HuH-7.5 (cell line): Measurements from ENCODE around the gene IGF1.

ENCODE experiments used
- DNase-seq: peaks from one replicate; pipeline ENCODE4 v3.0.0; 2011; ENCODE audit warnings: low spot score

The IGF1 gene

GRCh38 chr12:102480406-102480805, at the start of gene IGF1:
TSS of gene IGF1 (minus strand) at chr12:102480563. CDS start at chr12:102480381, 182 bp downstream.
- no peak for DNase-seq

- DNase-seq = no peak
These were observed 47.7 kb upstream of the IGF1 start for GRCh38 chr12:102528111-102528510.

DNA sequence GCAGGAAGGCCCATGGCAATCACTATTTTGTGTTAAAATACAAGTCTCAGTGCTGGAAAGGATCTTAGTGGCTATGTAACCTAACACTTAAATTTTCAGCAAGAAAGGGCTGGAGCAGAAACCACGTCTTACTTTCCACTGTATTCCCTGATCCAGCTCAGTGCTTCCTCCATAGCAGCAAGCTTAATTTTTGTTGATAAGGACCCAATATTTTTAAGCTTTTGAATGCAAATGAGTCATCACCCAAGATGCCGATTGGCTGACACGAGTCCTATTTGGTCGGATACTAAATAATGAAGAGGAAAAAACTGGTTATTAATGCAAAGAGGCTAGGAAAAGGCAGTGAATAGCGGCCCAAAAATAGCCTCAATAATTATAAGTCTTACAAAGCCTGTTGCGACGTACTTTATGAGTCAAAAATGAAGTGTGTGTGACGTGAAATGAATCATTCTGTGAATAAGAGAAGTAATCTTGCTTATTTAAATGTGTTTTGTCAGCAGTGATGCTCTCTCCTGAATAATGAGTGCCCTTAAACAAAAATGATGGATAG, 46.9 kb upstream of the IGF1 start:
- DNase-seq = no peak

DNA sequence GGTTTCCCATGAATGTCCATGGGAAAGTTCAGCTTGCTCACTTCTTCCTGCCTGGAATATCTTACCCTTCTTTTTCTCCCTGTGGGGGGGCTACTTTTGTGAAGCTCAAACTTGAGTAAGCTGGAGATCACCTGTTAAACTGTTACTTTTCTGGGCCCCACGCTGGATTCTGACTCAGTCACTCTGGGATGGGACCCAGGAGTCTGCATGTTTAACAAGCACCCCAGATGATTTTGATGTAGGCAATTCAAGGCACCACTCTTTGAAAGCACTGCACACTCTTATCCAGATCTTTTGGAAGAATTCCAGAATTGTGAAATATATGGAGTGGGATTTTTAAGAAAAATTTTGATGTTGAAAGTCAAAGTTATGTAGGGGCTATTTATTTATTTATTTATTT, 46.3 kb upstream of the IGF1 start:
- DNase-seq = no peak

GRCh38 chr12:102522768-102523167, 42.4 kb upstream of the IGF1 start:
- DNase-seq = no peak

GRCh38 chr12:102521662-102522277, 41.4 kb upstream of the IGF1 start:
- DNase-seq = no peak

DNA sequence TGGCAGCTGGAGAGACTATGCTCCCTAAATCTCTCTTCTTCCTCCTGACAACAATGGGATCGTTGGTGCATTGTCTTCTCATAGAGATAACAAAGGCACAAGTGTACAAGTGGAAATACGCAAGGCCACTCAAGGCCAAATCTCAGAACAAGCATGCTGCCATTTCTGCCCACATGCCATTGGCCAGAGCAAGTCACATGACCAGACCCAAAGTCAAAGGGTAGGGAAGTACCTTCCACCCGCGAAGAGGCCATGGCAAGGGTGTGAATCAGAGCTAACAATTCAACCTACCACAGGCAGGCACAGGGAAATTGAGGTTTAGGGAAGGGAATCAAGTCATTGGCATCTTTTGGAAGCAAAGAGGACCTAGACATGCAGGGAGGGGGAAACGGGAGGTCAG, 38.5 kb upstream of the IGF1 start:
- DNase-seq = no peak

DNA sequence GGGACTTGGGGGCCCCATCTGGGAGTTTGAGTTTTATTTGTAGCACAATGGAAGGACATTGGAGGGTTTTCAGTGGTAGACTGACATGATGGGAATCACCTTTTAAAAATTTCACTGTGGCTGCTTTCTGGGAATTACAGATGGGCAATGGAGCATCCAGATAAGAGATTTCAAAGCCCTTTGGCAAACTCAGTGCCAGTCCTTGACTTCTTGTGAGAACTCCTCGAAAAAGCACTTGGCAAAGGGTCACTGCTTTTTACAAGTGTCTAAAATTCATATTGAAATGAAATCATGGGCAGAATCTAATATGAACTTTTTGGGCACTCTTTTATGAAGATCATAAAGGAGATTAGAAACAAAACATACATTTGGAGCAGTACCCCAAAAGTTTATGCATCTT, 34.3 kb upstream of the IGF1 start:
- no peak for DNase-seq

GRCh38 chr12:102513739-102514138, 33.4 kb upstream of the IGF1 start:
- DNase-seq = no peak

- DNase-seq = no peak
These were observed 32.9 kb upstream of the IGF1 start for GRCh38 chr12:102513272-102513671.

GRCh38 chr12:102512523-102512922, 32.2 kb upstream of the IGF1 start:
- DNase-seq = no peak

GRCh38 chr12:102511575-102511974, 31.2 kb upstream of the IGF1 start:
- DNase-seq = no peak

GRCh38 chr12:102510463-102510862, 30.1 kb upstream of the IGF1 start:
- DNase-seq = no peak

- DNase-seq = no peak
These were observed 29.7 kb upstream of the IGF1 start for GRCh38 chr12:102510031-102510430.

GRCh38 chr12:102509123-102509626, 28.8 kb upstream of the IGF1 start:
- no peak for DNase-seq

DNA sequence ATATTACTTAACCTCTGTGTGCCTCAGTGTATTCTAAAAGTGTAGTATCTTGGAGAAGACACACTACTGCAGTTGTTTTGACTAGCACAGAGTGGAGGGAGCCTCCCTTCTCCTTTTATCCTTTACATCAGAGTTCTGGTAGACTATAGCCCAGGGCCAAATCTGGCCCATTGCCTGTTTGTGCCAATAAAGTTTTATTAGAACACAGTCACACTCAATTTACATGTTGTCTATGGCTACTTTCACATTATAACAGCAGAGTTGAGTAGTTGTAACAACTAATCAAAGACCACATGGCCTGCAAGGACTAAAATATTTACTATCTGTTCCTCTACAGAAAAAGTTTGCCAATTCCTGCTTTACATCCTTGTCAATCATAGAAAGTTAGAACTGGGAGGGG, 27.7 kb upstream of the IGF1 start:
- DNase-seq = no peak

DNA sequence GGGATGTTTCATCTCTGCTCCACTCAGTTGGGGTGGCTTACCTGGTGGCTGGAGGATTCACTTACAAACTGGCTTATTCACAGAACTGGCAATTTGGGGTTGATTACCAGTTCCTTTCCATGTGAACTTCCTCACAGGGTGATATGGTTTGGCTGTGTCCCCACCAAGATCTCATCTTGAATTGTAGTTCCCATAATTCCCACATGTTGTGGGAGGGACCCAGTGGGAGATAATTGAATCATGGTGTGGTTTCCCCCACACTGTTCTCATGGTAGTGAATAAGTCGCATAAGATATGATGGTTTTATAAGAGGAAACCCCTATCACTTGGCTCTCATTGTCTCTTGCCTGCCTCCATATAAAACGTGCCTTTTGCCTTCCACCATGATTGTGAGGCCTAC, 26.9 kb upstream of the IGF1 start:
- DNase-seq = no peak

- DNase-seq = no peak
These were observed 24.5 kb upstream of the IGF1 start for GRCh38 chr12:102504871-102505270.

- no peak for DNase-seq
These were observed 23.9 kb upstream of the IGF1 start for GRCh38 chr12:102504280-102504679.

- DNase-seq = no peak
These were observed 23.5 kb upstream of the IGF1 start for GRCh38 chr12:102503831-102504230.

DNA sequence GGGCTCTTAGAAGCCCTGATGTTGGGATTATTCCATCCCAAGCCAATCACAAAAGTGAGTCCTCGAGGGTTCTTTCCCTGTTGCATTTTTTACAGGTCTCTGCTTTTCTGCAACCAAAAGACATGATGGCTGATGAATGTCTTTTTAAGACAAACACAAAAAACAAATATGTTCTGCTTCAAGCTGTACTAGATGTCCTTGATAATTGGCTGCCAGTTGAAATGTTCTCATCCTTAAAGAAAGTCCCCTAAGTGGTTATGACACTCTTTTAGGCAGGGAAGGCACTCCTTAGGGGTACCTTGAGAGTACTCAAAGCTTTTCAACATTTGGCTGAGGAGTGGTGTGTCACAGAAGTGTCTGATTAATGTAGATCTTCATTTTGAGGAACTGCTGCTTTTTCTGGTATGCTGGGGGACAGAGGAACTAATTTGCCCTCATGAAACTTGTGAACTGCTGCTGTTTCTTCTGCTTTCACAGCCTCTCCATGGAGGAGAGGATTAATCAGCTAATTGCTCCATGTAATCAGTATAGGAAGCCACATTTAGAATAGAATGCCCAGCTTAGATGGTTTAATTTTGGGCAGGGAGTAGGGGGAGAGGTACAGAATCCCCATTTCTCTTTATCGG, 22.8 kb upstream of the IGF1 start:
- no peak for DNase-seq

GRCh38 chr12:102501773-102502172, 21.4 kb upstream of the IGF1 start:
- no peak for DNase-seq

DNA sequence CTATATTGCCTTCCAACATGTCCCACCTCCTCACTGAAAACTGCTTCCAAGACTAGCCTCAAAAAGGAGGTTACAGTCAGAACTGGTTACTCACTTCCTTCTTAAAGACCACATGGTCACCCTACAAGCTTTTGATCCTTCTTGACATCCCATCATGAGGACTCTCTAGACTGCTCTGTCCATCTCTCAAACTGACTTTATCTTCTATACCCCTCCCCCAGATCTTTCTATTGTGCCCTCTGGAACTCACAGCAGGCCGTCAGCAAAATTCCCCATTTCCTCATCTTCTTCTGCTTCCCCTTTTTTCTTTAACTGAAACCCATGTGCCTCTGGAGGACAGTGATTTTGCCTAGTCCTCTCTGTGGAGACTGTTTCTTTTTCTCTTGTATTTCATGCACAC, 18.1 kb upstream of the IGF1 start:
- no peak for DNase-seq

DNA sequence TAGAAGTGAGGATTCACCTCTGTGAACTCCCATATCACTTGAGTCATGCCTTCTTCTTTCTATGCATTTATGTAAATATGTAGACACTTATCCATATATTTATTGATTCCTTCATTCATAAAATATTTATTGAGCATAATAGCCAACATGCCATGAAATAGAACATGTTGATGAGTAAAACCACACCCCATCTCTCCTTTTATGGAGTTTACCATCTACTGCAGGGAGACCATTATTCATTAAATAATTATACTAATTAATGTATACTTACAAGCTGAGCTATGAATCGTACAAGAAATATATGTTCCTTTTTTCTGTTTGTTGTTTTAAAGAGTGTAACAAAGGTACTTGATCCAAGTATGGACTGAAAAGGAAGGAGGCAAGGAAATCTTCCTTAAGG, 17.4 kb upstream of the IGF1 start:
- no peak for DNase-seq
